BLaER1 (cell line): Measurements from ENCODE around the gene NOG.

Source experiments
- H3K27ac ChIP-seq: shearing (Covaris generic); formaldehyde crosslinking; 2 replicates; pipeline ENCODE4 v1.8.1; 2022
- H3K27me3 ChIP-seq: shearing (Covaris generic); formaldehyde crosslinking; 2 replicates; pipeline ENCODE4 v1.8.1; 2022
- H3K36me3 ChIP-seq: shearing (Covaris generic); formaldehyde crosslinking; 2 replicates; pipeline ENCODE4 v1.8.1; 2022
- H3K4me1 ChIP-seq: shearing (Covaris generic); formaldehyde crosslinking; 2 replicates; pipeline ENCODE4 v1.8.1; 2022
- H3K4me2 ChIP-seq: shearing (Covaris generic); formaldehyde crosslinking; 2 replicates; pipeline ENCODE4 v1.8.1; 2022
- H3K4me3 ChIP-seq: shearing (Covaris generic); formaldehyde crosslinking; 2 replicates; pipeline ENCODE4 v1.8.1; 2022
- H3K9ac ChIP-seq: shearing (Covaris generic); formaldehyde crosslinking; 2 replicates; pipeline ENCODE4 v1.8.1; 2022
- H3K9me3 ChIP-seq: shearing (Covaris generic); formaldehyde crosslinking; 2 replicates; pipeline ENCODE4 v1.8.1; 2022
- H4K20me1 ChIP-seq: shearing (Covaris generic); formaldehyde crosslinking; 2 replicates; pipeline ENCODE4 v1.8.1; 2022
- Cebpa-rat ChIP-seq: shearing (Covaris generic); IDR thresholded peaks from 2 replicates; pipeline ENCODE4 v1.8.1; 2022

NOG gene

GRCh38 chr17:56604691-56605290 is 11.3 kb downstream of the NOG start:
- H3K27me3 ChIP-seq, result no peaks in the 10 kb centered on the region
- H3K4me3 ChIP-seq, result no peak overlapping the region
- no peaks in the 10 kb centered on the region for H3K9me3 ChIP-seq
- H3K4me1 ChIP-seq, result peaks cover 32% of the 10 kb centered on the region
- no peaks in the 10 kb centered on the region for H4K20me1 ChIP-seq
- peak overlapping the region; percentile 4; the same call in 1 of the 2 replicates for H3K4me2 ChIP-seq
- no peaks in the 10 kb centered on the region for H3K36me3 ChIP-seq
- no peak overlapping the region for H3K27ac ChIP-seq
- TF ChIP-seq Cebpa-rat, result no peak
- H3K9ac ChIP-seq, result no peak overlapping the region

GRCh38 chr17:56608944-56609343 is 15.4 kb downstream of the NOG start:
- no peak overlapping the region for H3K4me3 ChIP-seq
- no peak overlapping the region for H3K27ac ChIP-seq
- TF ChIP-seq Cebpa-rat, result no peak
- no peak overlapping the region for H3K9ac ChIP-seq
- no peaks in the 10 kb centered on the region for H4K20me1 ChIP-seq
- peaks cover 19% of the 10 kb centered on the region for H3K4me1 ChIP-seq
- no peaks in the 10 kb centered on the region for H3K36me3 ChIP-seq
- H3K9me3 ChIP-seq, result no peaks in the 10 kb centered on the region
- H3K4me2 ChIP-seq, result no peak overlapping the region
- no peaks in the 10 kb centered on the region for H3K27me3 ChIP-seq

DNA sequence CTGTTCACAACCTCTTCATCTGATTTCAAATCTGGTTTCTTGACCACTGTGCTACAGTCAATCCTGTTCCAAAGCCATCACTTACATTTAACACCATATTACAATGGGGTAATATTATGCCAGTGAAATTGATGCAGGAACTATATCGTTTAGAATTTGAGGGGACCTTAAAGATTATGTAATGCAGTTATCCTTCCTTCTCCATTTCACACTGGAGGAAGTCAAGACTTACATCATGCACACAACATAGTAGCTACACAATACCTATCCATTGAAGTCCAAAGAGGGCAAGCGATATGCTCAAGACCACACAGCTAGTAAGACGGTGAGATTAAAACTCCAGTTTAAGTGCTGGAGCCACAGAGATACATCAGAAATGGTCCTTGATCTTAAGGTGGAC is 16.8 kb downstream of the NOG start:
- Histone ChIP-seq H3K27me3 (no peaks in the 10 kb centered on the region), H3K9me3 (no peaks in the 10 kb centered on the region), H3K4me2 (peak overlapping the region; percentile 25; the same call in 1 of the 2 replicates), H3K4me3 (no peak overlapping the region), H3K9ac (no peak overlapping the region), H3K27ac (no peak overlapping the region), H3K36me3 (no peaks in the 10 kb centered on the region), H4K20me1 (no peaks in the 10 kb centered on the region), H3K4me1 (peaks cover 11% of the 10 kb centered on the region)
- no peak for TF ChIP-seq Cebpa-rat

GRCh38 chr17:56613131-56613530 is 19.6 kb downstream of the NOG start:
- H3K4me2 ChIP-seq, result no peak overlapping the region
- no peak overlapping the region for H3K9ac ChIP-seq
- no peak for TF ChIP-seq Cebpa-rat
- no peaks in the 10 kb centered on the region for H4K20me1 ChIP-seq
- peaks cover 11% of the 10 kb centered on the region for H3K4me1 ChIP-seq
- H3K9me3 ChIP-seq, result no peaks in the 10 kb centered on the region
- no peaks in the 10 kb centered on the region for H3K27me3 ChIP-seq
- no peak overlapping the region for H3K27ac ChIP-seq
- no peaks in the 10 kb centered on the region for H3K36me3 ChIP-seq
- no peak overlapping the region for H3K4me3 ChIP-seq

DNA sequence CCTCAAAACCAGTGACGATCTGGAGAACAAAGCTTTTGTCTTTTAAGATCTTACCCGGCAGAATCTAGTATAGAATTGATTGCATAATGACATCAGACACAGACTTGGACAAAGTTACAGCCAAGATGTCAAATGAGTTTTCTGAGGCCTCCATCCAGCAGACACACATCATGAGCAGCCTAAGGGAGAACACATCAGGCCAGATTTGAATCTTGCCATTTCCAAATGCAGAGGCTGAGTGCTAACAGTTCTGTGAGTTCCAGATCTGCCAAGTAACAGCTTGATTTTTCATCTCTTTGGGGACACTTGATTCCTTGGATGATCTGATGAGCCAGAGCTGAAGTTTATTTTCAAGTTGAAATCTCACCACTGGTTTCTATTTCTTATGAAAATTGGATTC is 21.0 kb downstream of the NOG start:
- H3K36me3 ChIP-seq, result no peaks in the 10 kb centered on the region
- H4K20me1 ChIP-seq, result no peaks in the 10 kb centered on the region
- no peaks in the 10 kb centered on the region for H3K9me3 ChIP-seq
- H3K9ac ChIP-seq, result no peak overlapping the region
- TF ChIP-seq Cebpa-rat, result no peak
- peaks cover 11% of the 10 kb centered on the region for H3K4me1 ChIP-seq
- no peak overlapping the region for H3K4me3 ChIP-seq
- H3K4me2 ChIP-seq, result no peak overlapping the region
- H3K27me3 ChIP-seq, result no peaks in the 10 kb centered on the region
- no peak overlapping the region for H3K27ac ChIP-seq

DNA sequence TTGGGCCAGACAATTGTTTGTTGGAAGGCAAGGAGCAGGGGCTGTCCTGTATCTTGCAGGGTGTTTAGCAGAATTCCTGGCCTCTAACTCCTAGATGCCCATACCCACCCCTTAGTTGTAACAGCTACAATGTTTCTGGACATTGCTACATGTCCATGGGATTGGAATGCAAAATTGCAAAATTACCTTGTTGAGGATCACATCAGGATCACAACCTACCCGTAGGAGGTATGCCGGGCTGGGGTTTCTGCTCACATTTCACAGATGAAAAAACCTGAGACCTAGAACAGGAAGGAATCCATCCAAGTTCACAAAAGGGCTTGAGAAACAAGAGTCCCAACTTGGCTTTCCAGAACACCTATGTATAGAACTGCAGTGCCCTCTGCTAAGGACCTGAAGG is 22.7 kb downstream of the NOG start:
- Histone ChIP-seq H3K9ac (no peak overlapping the region), H3K4me3 (no peak overlapping the region), H3K27ac (no peak overlapping the region), H3K36me3 (no peaks in the 10 kb centered on the region), H3K9me3 (no peaks in the 10 kb centered on the region), H3K4me1 (peaks cover 3% of the 10 kb centered on the region), H4K20me1 (no peaks in the 10 kb centered on the region), H3K4me2 (no peak overlapping the region), H3K27me3 (no peaks in the 10 kb centered on the region)
- TF ChIP-seq Cebpa-rat, result no peak

GRCh38 chr17:56623383-56623782 is 29.9 kb downstream of the NOG start:
- TF ChIP-seq Cebpa-rat, result no peak
- Histone ChIP-seq H3K9me3 (no peaks in the 10 kb centered on the region), H3K4me3 (no peak overlapping the region), H3K4me1 (no peaks in the 10 kb centered on the region), H4K20me1 (no peaks in the 10 kb centered on the region), H3K9ac (no peak overlapping the region), H3K4me2 (no peak overlapping the region), H3K27me3 (no peaks in the 10 kb centered on the region), H3K27ac (no peak overlapping the region), H3K36me3 (no peaks in the 10 kb centered on the region)

DNA sequence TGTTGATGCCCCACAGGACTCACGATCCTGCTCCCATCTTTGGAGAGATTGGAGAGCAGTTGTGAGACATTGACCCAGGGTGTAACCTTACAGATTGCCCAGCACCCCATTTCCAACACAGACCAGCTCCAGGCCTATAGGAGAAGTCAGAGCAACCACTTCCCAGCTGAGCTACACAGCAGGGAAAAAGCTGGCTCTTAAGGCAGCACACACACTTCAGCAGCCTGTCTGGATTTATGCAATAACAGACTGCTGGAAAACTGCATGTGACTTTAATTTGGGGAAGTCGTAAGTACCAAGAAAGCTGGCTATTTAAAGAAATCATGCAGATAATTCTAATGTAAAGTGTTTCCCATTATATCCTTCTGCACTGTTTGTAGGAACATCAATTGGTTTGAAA is 30.8 kb downstream of the NOG start:
- Histone ChIP-seq H3K36me3 (no peaks in the 10 kb centered on the region), H3K4me1 (no peaks in the 10 kb centered on the region), H3K9me3 (no peaks in the 10 kb centered on the region), H3K27ac (no peak overlapping the region), H3K9ac (no peak overlapping the region), H3K27me3 (no peaks in the 10 kb centered on the region), H3K4me3 (no peak overlapping the region), H4K20me1 (no peaks in the 10 kb centered on the region), H3K4me2 (no peak overlapping the region)
- TF ChIP-seq Cebpa-rat, result no peak

GRCh38 chr17:56624912-56625311 is 31.4 kb downstream of the NOG start:
- Histone ChIP-seq H3K27ac (no peak overlapping the region), H3K4me2 (no peak overlapping the region), H3K4me1 (no peaks in the 10 kb centered on the region), H3K4me3 (no peak overlapping the region), H3K9me3 (no peaks in the 10 kb centered on the region), H3K36me3 (no peaks in the 10 kb centered on the region), H4K20me1 (no peaks in the 10 kb centered on the region), H3K9ac (no peak overlapping the region), H3K27me3 (no peaks in the 10 kb centered on the region)
- TF ChIP-seq Cebpa-rat, result no peak

DNA sequence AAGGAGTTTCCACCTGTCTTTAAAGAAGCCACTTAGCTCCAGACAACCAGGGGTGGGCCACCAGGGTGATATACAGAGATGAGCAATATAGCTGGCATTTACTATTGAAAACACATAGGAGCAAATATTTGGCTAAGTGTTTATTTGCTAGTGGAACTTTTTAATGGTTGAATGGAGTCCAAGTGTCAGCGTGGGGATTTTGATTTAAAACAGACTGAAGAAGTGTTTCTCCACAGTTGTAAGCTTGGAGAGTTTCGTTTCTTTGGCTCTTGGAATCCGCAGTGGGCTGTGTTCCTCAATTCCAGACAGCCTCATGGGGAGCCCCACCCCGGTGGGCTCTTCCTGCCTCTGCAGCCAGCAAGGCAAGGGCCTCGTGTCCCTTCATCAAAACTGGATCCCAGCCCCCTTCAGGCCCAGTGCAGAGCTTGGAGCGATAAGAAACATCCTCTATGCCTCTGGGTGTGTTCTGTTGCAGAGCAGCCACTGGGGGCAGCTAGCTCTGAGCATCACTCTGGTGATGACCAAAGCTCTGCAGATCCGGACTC is 36.1 kb downstream of the NOG start:
- Histone ChIP-seq H3K9ac (no peak overlapping the region), H3K27me3 (no peaks in the 10 kb centered on the region), H3K36me3 (no peaks in the 10 kb centered on the region), H4K20me1 (no peaks in the 10 kb centered on the region), H3K4me1 (no peaks in the 10 kb centered on the region), H3K27ac (no peak overlapping the region), H3K4me2 (no peak overlapping the region), H3K4me3 (no peak overlapping the region), H3K9me3 (no peaks in the 10 kb centered on the region)
- no peak for TF ChIP-seq Cebpa-rat

DNA sequence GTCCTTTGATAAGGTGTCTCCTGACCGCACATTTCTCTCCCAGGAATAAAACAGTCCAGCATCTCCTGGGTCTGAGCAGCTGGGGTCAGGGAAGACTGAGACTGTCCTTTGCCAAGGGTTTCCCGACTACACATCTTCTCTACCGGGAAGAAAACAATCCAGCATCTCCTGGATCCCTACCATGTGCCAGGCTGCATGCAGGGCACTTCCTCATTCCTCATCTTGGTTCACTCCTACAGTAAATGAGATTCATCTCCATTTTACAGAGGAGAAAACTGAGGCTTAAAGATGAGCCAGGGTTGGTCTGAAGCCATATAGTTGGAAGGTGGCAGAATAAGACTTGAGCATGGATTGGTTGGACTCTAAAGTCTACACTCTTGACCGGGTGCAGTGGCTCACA is 36.7 kb downstream of the NOG start:
- Histone ChIP-seq H3K36me3 (no peaks in the 10 kb centered on the region), H3K27ac (no peak overlapping the region), H3K4me1 (no peaks in the 10 kb centered on the region), H3K9me3 (no peaks in the 10 kb centered on the region), H3K27me3 (no peaks in the 10 kb centered on the region), H3K4me2 (no peak overlapping the region), H4K20me1 (no peaks in the 10 kb centered on the region), H3K4me3 (no peak overlapping the region), H3K9ac (no peak overlapping the region)
- TF ChIP-seq Cebpa-rat, result no peak
